NCI-H1436 (cell line): Measurements from ENCODE around the gene LPAR3.

ENCODE experiments used
- DNase-seq: peaks from one replicate; lab custom pipeline; 2025; lab: John Stamatoyannopoulos, UW

The LPAR3 gene

GRCh38 chr1:84827555-84827954, 65.5 kb downstream of the LPAR3 start:
- no peak for DNase-seq

- no peak for DNase-seq
These were observed 67.8 kb downstream of the LPAR3 start for GRCh38 chr1:84825161-84825560.

- DNase-seq = no peak
These were observed 69.0 kb downstream of the LPAR3 start for GRCh38 chr1:84823991-84824390.

- DNase-seq = no peak
These were observed 69.5 kb downstream of the LPAR3 start for GRCh38 chr1:84823511-84823910.

- no peak for DNase-seq
These were observed 82.7 kb downstream of the LPAR3 start for GRCh38 chr1:84810343-84810742.

GRCh38 chr1:84809023-84809422, 84.0 kb downstream of the LPAR3 start:
- DNase-seq = no peak

GRCh38 chr1:84803604-84804003, 89.4 kb downstream of the LPAR3 start:
- DNase-seq = no peak

- no peak for DNase-seq
These were observed 90.3 kb downstream of the LPAR3 start for GRCh38 chr1:84802567-84803232.

GRCh38 chr1:84800090-84801073, 92.6 kb downstream of the LPAR3 start:
- no peak for DNase-seq

GRCh38 chr1:84797603-84798002, 95.4 kb downstream of the LPAR3 start:
- DNase-seq = no peak

GRCh38 chr1:84795966-84796600, 96.9 kb downstream of the LPAR3 start:
- no peak for DNase-seq

- DNase-seq = no peak
These were observed 97.8 kb downstream of the LPAR3 start for GRCh38 chr1:84795213-84795612.

- no peak for DNase-seq
These were observed 100.6 kb downstream of the LPAR3 start for GRCh38 chr1:84792421-84792820.

- DNase-seq = no peak
These were observed 104.0 kb downstream of the LPAR3 start for GRCh38 chr1:84789014-84789413.

GRCh38 chr1:84785271-84786036, 107.6 kb downstream of the LPAR3 start:
- no peak for DNase-seq

GRCh38 chr1:84782881-84783280, 110.1 kb downstream of the LPAR3 start:
- no peak for DNase-seq

GRCh38 chr1:84781946-84782771, 110.8 kb downstream of the LPAR3 start:
- peak; percentile 56 for DNase-seq

- no peak for DNase-seq
These were observed 112.8 kb downstream of the LPAR3 start for GRCh38 chr1:84780000-84780716.

- DNase-seq = no peak
These were observed 116.4 kb downstream of the LPAR3 start for GRCh38 chr1:84776639-84777038.

- no peak for DNase-seq
These were observed 117.5 kb downstream of the LPAR3 start for GRCh38 chr1:84775535-84775920.
